ENCODE data around the gene EIF4A3.
A peak's percentile ranks its signal among the peaks of the same experiment; 100 is the strongest.

The EIF4A3 gene

GRCh38 chr17:80147035-80147822, at the start of gene EIF4A3:
Gene EIF4A3, minus strand, starts transcription at chr17:80147128. Its CDS starts 167 bp downstream, at chr17:80146961.
- DNase-seq: peak; percentile 97

- no peak for DNase-seq
These were observed 49.7 kb upstream of the EIF4A3 start for GRCh38 chr17:80196652-80197051.

GRCh38 chr17:80195671-80196529, 49.0 kb upstream of the EIF4A3 start:
- DNase-seq: no peak

GRCh38 chr17:80195141-80195540, 48.2 kb upstream of the EIF4A3 start:
- no peak for DNase-seq

GRCh38 chr17:80191865-80192661, 45.1 kb upstream of the EIF4A3 start:
- DNase-seq: peak; percentile 28

GRCh38 chr17:80191192-80191591, 44.3 kb upstream of the EIF4A3 start:
- no peak for DNase-seq

GRCh38 chr17:80190716-80191115, 43.8 kb upstream of the EIF4A3 start:
- DNase-seq: no peak

GRCh38 chr17:80189611-80190010, 42.7 kb upstream of the EIF4A3 start:
- no peak for DNase-seq

GRCh38 chr17:80187515-80187941, 40.6 kb upstream of the EIF4A3 start:
- no peak for DNase-seq

- no peak for DNase-seq
These were observed 40.2 kb upstream of the EIF4A3 start for GRCh38 chr17:80187090-80187489.

GRCh38 chr17:80185968-80186367, 39.0 kb upstream of the EIF4A3 start:
- DNase-seq: no peak

- no peak for DNase-seq
These were observed 37.4 kb upstream of the EIF4A3 start for GRCh38 chr17:80184423-80184714.

GRCh38 chr17:80183581-80184422, 36.9 kb upstream of the EIF4A3 start:
- DNase-seq: no peak

GRCh38 chr17:80182845-80183223, 35.9 kb upstream of the EIF4A3 start:
- no peak for DNase-seq

GRCh38 chr17:80182118-80182844, 35.4 kb upstream of the EIF4A3 start:
- DNase-seq: no peak

GRCh38 chr17:80181431-80181830, 34.5 kb upstream of the EIF4A3 start:
- DNase-seq: no peak

- no peak for DNase-seq
These were observed 33.3 kb upstream of the EIF4A3 start for GRCh38 chr17:80180192-80180591.

GRCh38 chr17:80177986-80178595, 31.2 kb upstream of the EIF4A3 start:
- no peak for DNase-seq

- no peak for DNase-seq
These were observed 29.8 kb upstream of the EIF4A3 start for GRCh38 chr17:80176757-80177156.

- no peak for DNase-seq
These were observed 27.0 kb upstream of the EIF4A3 start for GRCh38 chr17:80173916-80174315.

GRCh38 chr17:80173126-80173525, 26.2 kb upstream of the EIF4A3 start:
- no peak for DNase-seq

Data from midbrain (tissue), 1 donor.